Measurements from ENCODE around the gene WDR11.

Gene WDR11, protein sequence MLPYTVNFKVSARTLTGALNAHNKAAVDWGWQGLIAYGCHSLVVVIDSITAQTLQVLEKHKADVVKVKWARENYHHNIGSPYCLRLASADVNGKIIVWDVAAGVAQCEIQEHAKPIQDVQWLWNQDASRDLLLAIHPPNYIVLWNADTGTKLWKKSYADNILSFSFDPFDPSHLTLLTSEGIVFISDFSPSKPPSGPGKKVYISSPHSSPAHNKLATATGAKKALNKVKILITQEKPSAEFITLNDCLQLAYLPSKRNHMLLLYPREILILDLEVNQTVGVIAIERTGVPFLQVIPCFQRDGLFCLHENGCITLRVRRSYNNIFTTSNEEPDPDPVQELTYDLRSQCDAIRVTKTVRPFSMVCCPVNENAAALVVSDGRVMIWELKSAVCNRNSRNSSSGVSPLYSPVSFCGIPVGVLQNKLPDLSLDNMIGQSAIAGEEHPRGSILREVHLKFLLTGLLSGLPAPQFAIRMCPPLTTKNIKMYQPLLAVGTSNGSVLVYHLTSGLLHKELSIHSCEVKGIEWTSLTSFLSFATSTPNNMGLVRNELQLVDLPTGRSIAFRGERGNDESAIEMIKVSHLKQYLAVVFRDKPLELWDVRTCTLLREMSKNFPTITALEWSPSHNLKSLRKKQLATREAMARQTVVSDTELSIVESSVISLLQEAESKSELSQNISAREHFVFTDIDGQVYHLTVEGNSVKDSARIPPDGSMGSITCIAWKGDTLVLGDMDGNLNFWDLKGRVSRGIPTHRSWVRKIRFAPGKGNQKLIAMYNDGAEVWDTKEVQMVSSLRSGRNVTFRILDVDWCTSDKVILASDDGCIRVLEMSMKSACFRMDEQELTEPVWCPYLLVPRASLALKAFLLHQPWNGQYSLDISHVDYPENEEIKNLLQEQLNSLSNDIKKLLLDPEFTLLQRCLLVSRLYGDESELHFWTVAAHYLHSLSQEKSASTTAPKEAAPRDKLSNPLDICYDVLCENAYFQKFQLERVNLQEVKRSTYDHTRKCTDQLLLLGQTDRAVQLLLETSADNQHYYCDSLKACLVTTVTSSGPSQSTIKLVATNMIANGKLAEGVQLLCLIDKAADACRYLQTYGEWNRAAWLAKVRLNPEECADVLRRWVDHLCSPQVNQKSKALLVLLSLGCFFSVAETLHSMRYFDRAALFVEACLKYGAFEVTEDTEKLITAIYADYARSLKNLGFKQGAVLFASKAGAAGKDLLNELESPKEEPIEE

DNA sequence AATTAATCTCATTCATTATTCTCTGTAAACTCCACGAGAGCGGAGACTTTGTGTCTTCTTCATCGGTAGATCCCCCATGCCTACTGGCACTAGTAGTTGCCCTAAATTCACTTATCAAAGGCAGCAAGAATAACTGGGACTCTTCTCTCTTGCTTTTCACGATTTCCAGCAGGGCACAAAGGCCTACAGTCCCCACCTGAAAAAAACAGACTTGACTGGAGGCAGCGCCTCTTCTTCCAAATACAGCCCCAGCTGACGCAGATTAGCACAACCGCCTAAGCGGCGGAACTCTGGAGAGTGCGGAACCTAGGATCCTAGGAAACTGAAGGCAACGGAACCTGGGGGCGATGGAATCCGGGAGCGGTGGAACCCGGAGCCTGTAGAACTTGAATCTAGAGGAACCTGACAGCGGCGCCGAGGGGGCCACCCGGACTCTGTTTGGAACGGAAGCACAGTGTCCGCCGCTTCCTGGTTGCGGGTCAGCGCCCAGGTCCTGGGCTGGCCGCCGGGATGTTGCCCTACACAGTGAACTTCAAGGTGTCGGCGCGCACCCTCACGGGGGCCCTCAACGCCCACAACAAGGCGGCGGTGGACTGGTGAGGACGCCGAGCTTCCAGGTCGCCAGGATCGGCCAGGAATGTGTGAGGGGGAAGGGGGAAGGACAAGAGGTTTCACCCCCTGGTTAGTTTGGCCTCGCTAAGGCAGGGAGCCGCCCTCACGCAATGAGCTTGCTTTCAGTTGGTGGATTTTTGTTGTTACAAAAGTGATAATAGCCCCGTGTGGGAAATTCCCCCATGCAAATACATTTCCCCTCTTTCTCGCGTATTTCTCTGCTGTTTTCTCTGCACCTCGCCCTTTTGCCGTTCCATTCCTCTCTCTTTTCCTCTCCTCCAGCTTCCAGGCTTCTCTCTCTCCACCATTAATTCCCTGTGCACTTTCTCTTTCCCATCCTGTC lies at the start of gene WDR11:
Gene WDR11 (plus strand): TSS at position 452 of the 955 bp plus-strand sequence. CDS start 59 bp downstream, at position 511.
- DNase-seq: peak; percentile 85

DNA sequence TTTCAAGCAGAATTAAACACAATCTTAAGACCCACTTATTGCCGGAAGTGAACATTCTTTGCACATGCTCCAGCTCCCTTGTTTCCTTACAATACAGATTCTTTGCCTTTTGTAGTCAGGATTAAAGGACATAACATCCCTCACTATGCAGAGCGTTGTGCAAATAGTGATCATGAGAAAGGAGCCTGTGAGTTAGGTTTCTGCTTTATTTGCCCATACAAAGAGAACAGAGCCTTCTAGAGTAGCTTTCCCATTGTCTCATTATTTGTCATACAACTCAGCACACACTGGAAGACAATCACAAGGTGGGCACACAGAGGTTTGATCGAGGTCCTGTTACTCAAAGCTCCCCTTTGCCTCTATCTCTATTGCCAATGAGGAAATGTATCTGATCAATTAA lies 48.2 kb upstream of the WDR11 start:
- DNase-seq: no peak

DNA sequence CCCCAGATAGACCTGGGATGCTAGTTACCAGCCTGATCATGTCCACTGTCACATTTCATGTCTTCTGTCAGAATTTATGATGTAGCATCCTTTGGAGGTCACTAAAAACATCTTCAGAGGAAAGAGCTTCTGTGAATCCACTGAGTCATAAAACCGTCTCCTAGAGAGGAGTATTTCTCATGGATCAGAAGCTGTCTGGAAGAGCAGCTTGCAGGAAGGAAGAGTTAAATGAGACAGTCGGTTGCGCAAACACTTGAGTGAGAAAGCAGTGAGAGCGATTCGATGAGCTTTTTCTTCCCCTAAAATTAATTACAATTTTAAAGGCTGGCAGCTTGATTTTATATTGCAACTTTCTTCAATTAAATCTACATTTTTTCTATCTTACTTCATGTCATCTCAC lies 47.2 kb upstream of the WDR11 start:
- DNase-seq: no peak

DNA sequence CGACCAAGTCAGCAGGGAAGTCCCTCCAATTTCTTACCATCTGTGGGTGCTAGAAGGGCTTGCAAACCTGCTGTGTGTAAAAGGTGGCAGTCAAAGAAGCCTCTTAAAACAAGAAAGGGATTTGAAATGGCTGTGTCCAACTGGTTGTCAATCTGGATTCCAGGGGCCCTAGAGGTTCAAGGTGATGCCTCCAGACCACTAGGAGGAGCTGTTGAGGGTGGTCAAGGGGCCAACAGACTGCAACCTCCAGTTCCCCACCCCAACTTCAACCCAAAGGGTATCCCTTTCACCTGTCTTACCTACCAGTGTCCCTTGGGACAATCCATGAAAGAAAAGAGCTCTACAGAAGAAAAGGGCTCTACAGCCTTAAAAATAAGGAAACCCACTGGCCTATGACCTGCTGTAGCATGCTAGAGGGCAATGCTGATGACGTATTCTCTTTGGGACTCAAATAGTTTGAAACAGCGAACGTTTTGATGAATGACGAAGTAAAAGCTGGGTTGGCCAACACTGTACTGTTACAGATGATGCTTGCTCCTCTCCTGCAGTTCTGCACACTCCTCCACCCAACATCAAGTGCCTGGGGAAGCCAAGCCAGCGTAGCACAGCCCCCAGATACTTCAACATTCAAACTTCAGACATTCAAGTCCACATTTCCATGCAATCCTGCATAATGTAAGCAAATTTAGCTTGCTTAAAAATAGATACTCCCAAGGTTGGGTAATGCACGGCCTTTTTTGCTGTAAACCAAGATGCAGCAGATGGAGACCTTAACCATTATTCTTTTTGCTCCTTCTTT lies 45.9 kb upstream of the WDR11 start:
- no peak for DNase-seq

DNA sequence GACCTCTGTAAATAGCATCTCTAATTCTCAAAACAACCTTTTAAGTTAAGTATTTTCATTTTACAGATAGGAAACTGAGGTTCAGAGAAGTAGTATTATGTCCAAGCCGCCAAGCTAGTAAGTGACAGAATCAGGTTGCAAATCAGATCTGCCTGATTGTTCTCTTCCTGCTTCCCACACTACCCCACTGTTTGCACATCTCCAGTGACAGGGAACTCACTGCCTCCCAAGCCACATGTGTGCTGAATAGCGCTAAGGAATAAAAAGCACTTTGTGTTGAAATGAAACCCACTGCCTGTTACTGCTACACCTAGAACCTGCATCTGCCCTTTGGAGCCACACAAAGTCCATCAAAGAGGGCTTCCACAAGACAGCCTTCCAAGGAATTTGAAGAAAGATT lies 45.1 kb upstream of the WDR11 start:
- no peak for DNase-seq

DNA sequence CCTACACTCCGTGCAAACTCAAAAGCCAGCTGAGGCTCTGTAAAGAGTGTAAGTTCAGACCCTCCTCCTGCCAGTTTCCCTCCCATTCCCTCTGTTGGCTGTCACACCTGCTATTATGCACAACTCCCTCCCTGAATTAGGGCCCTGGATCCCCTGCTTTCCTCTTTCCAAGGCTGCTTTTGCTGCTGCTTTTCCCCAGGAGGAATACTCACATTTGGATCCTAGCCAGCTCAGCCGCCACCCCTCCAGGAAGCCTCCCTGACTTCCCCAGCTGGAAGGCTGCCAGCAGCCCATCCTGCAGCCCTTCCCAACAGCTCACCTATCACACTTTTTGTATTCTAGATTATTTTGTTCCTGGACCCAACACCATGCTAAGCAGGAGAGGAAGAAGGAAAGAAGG lies 40.9 kb upstream of the WDR11 start:
- DNase-seq: no peak

DNA sequence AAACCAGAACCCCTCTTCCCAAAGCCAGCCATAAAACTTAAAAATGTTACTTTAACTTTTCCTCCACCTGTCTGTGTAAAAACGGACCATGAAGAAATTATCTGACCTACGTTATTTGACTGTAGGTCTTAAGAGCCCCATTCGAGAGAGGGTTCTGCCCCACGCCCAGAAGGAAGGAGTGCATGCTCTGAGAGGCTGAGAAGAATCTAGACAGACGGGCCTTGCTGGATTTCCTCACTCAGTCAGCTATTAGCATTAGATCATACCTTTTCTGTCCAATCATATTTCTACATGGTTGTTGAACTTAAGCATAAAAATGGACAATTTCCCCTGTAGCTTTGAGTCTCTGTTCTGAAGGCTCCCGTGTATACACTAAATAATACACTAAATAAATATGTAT lies 38.1 kb upstream of the WDR11 start:
- DNase-seq: no peak

DNA sequence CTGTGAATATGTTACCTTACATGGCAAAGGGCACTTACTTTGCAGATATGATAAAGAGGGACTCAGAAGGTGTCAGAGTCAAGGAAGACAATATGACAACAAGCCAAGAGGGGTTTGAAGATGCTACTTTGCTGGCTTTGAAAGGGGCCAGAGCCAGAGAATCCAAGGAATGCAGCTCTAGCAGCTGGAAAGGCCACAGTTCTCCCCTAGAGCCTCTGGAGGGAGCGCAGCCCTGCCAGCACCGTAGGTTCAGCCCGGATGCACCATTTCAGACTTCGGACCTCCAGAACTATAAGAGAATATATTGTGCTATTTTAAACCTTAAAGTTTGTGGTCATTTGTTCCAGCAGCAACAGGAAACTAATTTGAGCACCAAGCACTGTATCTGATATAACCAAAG lies 32.9 kb upstream of the WDR11 start:
- no peak for DNase-seq

DNA sequence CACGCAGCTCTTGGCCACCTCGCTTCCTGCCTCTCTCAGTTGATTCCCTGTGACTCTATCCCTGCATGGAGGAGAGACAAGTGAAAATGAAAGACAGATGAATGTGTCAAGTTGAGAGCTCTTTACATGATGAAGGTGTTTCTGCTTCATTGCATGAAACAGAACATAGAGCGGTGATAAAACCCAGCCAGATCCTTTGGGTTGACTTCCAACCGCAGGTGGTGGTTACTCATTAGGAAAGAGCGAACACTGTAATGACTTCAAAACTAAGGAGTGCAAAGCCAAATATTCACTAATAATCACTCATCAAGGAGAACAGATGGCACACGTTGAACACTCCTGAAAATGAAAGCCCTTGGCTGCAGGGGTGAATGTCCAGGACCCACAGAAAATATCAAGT lies 31.8 kb upstream of the WDR11 start:
- DNase-seq: no peak

DNA sequence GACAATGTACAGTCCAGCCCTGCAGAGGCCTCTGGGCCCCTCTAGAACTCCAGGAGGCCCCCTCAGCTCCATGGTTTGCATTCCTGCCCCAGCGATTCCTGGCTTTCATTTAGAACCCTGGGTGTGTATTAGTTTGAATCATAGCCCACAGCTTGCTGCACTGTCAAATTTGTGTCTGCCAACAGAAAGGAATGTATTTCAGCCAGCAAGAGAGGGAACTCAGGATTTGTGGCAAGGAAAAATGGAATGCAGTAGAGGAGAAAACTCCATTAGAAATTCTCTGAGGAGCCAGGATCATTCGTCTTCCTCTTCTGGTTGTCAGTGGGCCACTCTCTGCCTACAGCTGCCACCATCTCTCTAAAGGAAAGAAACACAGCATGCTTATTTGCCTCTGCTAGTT lies 27.9 kb upstream of the WDR11 start:
- DNase-seq: no peak

DNA sequence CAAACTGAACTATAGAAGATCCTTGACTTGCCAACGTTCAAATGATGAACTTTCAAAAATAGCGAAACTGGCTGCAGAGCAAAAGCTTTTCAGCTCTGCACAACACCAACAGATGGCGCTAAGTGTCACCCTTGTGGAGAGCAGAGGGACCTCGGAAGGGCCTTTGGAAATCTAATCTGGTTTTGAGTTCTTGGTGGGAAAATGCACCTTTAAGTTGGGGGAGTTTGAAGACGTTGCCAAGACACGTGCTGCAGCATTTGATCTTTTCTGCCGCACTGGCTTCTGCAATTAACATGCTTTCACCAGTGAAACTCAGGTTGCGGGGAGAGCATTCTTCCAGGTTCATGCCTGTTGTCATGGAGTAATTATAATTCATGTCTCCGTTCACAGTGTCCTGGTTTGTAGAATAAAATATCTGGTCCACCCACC lies 26.3 kb upstream of the WDR11 start:
- DNase-seq: peak; percentile 36

DNA sequence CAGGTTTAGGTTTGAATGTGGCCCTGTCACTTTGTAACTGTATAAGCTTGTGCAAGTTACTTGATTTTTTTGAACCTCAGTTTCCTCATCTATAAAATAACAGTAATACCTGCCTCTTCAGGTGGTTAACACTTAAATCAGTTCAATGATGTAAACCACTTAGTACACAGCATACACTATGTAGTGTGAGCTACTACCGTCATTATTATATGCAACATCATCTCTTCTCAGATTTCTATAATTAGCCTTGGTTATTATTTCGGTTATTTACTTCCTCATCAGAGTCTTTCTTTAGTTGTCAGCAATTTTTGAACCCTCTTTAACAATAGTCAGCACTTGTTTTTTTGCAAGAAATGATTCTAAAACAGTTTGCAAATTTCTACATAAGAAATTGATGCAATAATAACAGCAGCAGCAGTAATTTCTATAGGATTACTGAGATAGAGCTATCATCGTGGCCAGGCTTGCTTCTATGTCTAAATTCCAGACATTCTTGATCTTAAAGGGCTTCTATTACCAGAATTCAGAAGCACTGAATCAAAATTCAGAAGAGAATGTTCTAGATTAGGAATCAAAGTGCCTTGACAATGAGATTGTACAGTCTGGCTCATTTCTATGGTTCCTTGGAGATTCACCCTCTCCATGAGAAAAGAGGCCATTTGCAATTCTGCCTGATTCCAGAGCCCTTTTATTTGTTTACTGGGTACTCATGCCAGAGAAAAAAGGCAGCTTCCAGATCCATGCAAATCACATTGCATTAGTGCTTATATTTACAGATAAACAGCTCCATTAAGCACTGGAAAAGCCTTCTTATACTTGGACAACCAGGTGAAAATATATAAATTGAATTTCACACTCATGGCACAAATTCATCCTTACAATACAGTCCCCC lies 25.0 kb upstream of the WDR11 start:
- no peak for DNase-seq

DNA sequence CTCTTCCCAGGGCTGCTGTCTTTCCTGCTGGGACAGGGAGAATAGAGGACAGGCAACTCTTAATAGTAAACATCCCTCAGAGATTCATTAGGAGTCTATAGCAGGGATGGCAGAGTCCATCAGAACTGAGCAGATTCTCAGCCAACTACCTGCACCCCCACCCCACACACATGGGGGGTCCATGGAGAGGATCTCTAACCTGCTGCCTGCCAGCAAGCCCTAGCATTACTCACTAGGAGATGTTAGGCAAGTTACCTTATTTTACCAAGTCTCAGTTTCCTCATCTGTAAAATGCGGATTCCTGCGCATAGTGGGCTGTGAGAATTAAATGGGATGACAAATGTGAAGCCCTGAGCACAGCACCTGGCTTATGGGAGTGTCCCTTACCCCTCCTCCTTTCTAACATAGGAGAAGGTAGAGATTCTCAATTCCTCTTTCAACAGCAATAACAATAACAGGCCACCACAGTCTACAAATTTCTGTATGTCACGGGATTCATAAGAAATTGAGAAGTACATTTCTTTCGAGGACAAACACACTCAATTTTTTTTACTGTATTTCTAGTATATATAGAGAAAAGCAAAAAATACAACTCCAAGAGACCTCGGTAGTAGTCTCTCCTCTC lies 23.8 kb upstream of the WDR11 start:
- no peak for DNase-seq

DNA sequence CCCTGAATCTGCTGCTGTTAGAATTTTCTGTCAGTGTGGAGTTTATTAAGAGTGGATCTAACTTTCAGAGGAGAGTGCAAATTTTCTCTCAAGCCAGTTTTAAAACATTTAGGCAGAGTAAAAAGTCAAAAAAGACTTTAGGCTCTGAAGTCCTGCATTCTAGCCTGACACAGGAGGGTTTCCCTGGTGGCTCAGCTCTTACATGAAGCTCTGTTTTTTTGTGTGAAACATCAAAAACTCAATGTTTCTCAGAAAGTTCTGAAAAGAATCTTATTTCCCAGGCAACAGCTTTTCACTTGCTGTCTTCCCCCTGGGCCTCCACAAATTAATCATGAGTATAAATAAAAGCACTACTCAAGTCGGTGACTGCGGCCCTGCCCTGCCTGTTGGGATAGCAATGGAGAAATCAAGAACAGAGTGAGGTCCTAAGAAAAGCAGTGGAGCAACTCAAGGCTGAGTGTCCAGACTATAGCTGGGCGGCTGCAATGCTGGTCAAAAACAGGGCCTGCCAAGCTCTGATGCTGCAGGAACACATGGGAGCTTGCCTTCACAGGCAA lies 22.3 kb upstream of the WDR11 start:
- DNase-seq: no peak

DNA sequence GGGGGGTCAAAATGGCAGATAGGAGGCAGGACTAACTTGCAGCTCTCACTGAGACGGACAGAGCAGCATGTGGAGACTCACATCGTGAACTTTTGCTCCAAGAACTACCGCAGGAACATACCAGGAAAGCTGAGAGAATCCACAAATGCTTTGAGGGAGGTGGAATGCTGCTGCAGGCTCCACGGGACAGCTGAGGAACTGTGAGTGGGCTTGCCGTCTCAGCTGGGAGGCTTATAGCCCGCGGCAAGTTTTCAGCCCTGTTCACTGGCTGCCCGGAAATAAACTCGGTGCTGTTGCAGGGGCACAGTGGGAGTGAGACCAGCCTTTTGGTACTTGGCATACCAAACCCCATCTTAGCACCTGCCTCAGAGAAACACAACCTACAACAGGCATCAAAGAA lies 19.1 kb upstream of the WDR11 start:
- DNase-seq: no peak

DNA sequence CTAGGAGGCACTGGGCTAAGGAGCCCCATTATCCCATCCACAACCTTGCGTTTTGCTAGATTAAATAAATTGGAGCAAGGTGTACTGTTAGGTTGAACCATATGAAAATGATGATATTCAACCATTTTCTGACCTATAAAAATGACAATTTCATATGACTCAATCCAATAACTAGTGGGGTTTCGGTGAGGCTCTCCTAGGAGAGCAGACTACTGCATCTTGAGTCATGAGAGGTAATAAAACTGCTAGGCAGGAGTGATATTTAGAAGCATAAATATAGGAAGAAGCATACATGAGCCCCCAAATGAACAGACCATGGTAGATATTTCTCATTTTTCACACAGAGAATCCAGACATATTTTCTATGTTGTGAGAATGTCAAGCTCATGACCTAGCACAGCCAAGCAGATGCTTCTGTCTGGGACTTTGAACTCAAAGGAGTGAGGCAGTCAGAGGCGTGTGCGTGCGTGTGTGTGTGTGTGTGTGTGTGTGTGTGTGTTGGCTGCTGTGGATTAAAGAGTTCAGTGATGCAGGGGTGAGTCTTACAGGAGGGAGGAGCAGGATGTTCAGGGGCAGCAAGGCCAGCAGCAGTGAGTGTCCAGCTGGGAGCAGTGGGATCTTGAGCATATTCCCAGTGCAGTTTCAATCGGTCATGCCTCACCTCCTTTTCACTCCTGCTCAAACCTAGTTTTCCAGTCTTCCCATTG lies 17.8 kb upstream of the WDR11 start:
- no peak for DNase-seq

DNA sequence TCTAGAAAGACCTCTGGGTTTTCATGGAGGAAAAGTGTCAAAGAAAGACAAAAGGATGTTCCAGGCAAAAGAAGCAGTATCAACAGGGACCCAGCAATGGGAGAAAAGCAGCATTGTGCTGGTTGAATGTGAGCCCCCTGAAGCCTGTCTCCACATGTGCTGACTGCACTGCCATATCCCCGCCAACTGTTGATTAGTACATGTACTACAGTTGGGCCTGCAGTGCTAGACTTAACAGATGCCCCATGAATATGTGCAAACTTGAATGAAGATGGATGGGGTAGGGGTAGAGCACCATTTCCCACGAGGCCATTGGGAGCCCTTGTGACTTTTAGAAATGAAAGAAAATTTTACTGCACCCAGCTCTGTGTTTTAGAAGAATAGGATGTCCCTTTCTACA lies 15.6 kb upstream of the WDR11 start:
- DNase-seq: no peak

DNA sequence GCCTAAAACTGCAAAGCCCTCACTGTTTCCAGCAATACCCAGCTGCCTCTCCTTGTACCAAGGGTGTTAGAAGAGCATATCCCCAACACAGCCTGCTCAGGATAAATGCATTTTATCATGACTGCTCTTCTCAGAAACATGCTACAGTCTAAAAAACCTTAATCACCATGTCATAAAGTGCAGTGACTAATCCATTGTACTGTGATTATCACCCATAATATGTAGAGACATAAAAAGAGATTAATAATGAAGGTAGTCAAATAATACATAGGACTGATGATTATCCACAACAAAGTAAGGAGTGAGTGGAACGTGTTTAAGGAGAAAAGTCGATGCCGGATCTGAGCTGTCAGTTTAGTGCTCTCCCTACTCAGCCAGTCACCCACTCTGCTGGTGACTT lies 12.2 kb upstream of the WDR11 start:
- no peak for DNase-seq

Data from activated CD4-positive, alpha-beta T cell treated with anti-CD3 and anti-CD28 coated beads, Interleukin-10, Interleukin-2, amounts not matched to agents 100 ng/mL and 50 ng/mL, durations not matched to agents 16 hours and 8 hours (primary cell).